Stimulated activated CD8-positive, alpha-beta memory T cell treated with anti-CD3 and anti-CD28 coated beads, Interleukin-4, amount 100 ng/mL, for 48 hours (primary cell): ENCODE results near the gene POLR3C.
A peak's percentile ranks its signal among the peaks of the same experiment; 100 is the strongest.
"Not testable (repeated sequence)": the region's sequence is repeated elsewhere in the genome, so short reads cannot be mapped to it uniquely, and the experiment has no call there.

Experiments
- DNase-seq: peaks from one replicate; pipeline ENCODE4 v3.0.0-alpha.2; 2020

Gene POLR3C

GRCh38 chr1:145823565-145824498, at the start of gene POLR3C, which contains the start of gene RNF115:
TSS of gene POLR3C (plus strand) at chr1:145824200. CDS start at chr1:145825777, 1,577 bp downstream.
TSS of gene RNF115 (minus strand) at chr1:145824095. CDS start at chr1:145823873, 222 bp downstream.
- DNase-seq = peak; percentile 89

- no peak for DNase-seq
These were observed 46.4 kb upstream of the POLR3C start for GRCh38 chr1:145777357-145778145.

- DNase-seq = no peak
These were observed 45.9 kb upstream of the POLR3C start for GRCh38 chr1:145778146-145778540.

- no peak for DNase-seq
These were observed 41.5 kb upstream of the POLR3C start for GRCh38 chr1:145782272-145783099.

- no peak for DNase-seq
These were observed 39.6 kb upstream of the POLR3C start for GRCh38 chr1:145784409-145784808.

GRCh38 chr1:145785547-145785946, 38.5 kb upstream of the POLR3C start:
- no peak for DNase-seq

GRCh38 chr1:145786271-145786670, 37.7 kb upstream of the POLR3C start:
- DNase-seq = no peak

- DNase-seq = no peak
These were observed 35.4 kb upstream of the POLR3C start for GRCh38 chr1:145788580-145788979.

GRCh38 chr1:145791860-145792259, 32.1 kb upstream of the POLR3C start:
- DNase-seq = not testable (repeated sequence)

- DNase-seq = no peak
These were observed 31.5 kb upstream of the POLR3C start for GRCh38 chr1:145792484-145792883.

GRCh38 chr1:145795257-145795881, 28.6 kb upstream of the POLR3C start:
- DNase-seq = no peak

GRCh38 chr1:145796753-145797152, 27.2 kb upstream of the POLR3C start:
- DNase-seq = no peak

GRCh38 chr1:145799806-145800205, 24.2 kb upstream of the POLR3C start:
- no peak for DNase-seq

GRCh38 chr1:145804235-145805045, 19.6 kb upstream of the POLR3C start:
- no peak for DNase-seq

GRCh38 chr1:145805057-145805456, 18.9 kb upstream of the POLR3C start:
- no peak for DNase-seq

- DNase-seq = no peak
These were observed 17.6 kb upstream of the POLR3C start for GRCh38 chr1:145806408-145806807.

GRCh38 chr1:145806844-145807243, 17.2 kb upstream of the POLR3C start:
- no peak for DNase-seq

GRCh38 chr1:145812977-145813810, 10.8 kb upstream of the POLR3C start:
- not testable (repeated sequence) for DNase-seq

- not testable (repeated sequence) for DNase-seq
These were observed 5.9 kb upstream of the POLR3C start for GRCh38 chr1:145818095-145818494.

GRCh38 chr1:145822779-145823331, 1.1 kb upstream of the POLR3C start:
- DNase-seq = not testable (repeated sequence)
